Sigmoid colon (tissue), 7 donors: ENCODE measurements around the gene PRDM10. TPM values are rescaled to one million over a fixed set of nuclear protein-coding genes. Genes with fewer than 3 reads are reported as not detected.
A peak's percentile ranks its signal among the peaks of the same experiment; 100 is the strongest.

Source experiments
- DNase-seq: peaks from one replicate; pipeline ENCODE4 v3.0.0-alpha.2; 2019
- H3K27ac ChIP-seq, 4 donors: fragments of 200-600 bp; sonication (generic); one replicate each; pipeline ENCODE4 v1.5.1; 2016 to 2019; ENCODE audit warnings: mild to moderate bottlenecking in 1 of 4
- H3K27me3 ChIP-seq, 3 donors: fragments of 200-600 bp; sonication (generic); one replicate each; pipeline ENCODE4 v1.5.1; 2019; ENCODE audit warnings: mild to moderate bottlenecking in 1 of 3
- H3K36me3 ChIP-seq, 4 donors: fragments of 200-600 bp; sonication (generic); one replicate each; pipeline ENCODE4 v1.5.1; 2016 to 2019
- H3K4me1 ChIP-seq, 4 donors: fragments of 200-600 bp; sonication (generic); one replicate each; pipeline ENCODE4 v1.5.1; 2017 to 2019
- H3K4me3 ChIP-seq, 4 donors: fragments of 200-600 bp; sonication (generic); one replicate each; pipeline ENCODE4 v1.5.1; 2017 to 2019; ENCODE audit warnings: mild to moderate bottlenecking in 2 of 4, moderate library complexity in 1 of 4
- H3K9me3 ChIP-seq, 4 donors: fragments of 200-600 bp in 3 of 4; sonication (generic) in 3 of 4; one replicate each; pipeline versions ENCODE4 v1.5.1 to v1.6.1; 2013 to 2019
- CTCF ChIP-seq, 4 experiments: fragments of 450-650 bp in 3 of 4; fragments of 200-600 bp in 1 of 4; IDR thresholded peaks; one replicate each; pipeline ENCODE4 v1.5.1; 2016 to 2019; ENCODE audit warnings: antibody characterized with exemption in 4 of 4, mild to moderate bottlenecking in 3 of 4, moderate library complexity in 2 of 4
- EP300 ChIP-seq, 4 donors: sonication (generic); formaldehyde crosslinking; IDR thresholded peaks; one replicate each; pipeline ENCODE4 v1.6.1; 2017; ENCODE audit warnings: antibody characterized with exemption in 4 of 4
- POLR2A ChIP-seq, 2 donors: fragments of 450-650 bp; IDR thresholded peaks; one replicate each; pipeline ENCODE4 v1.6.1; 2016; ENCODE audit warnings: antibody characterized with exemption in 2 of 2, mild to moderate bottlenecking in 2 of 2, moderate library complexity in 2 of 2
- POLR2AphosphoS5 ChIP-seq, 4 donors: sonication (generic); formaldehyde crosslinking; IDR thresholded peaks; one replicate each; pipeline ENCODE4 v1.6.1; 2017; ENCODE audit warnings: antibody characterized with exemption in 4 of 4
- WGBS, 2 donors: extraction: QIAGEN DNeasy Blood & Tissue Kit; methylation state at CpG; one replicate each; pipeline ENCODE4 v1.1.7; 2013; 5-methylcytosine and 5-hydroxymethylcytosine counted together
- intact Hi-C: fragments of 100-400 bp; cut with DNase I; formaldehyde crosslinking; loops from one replicate; pipeline ENCODE4 v1.15.1; 2023
- polyA plus RNA-seq, 3 donors: library from polyadenylated mRNA; stranded (reverse); fragments of 200-250 nt; gene quantifications; one replicate each; pipeline ENCODE4 v1.2.3, GENCODE V29; 2013
- total RNA-seq, 4 donors: library from RNA; depleted of rRNA; stranded (reverse); fragments of >200 nt; gene quantifications; one replicate each; pipeline ENCODE4 v1.1.0, GENCODE V29; 2016
- donor health status: healthy with polysubstance abuse.
- donor health status: Bipolar disorder and iron deficiency.
- donor health status: healthy.

PRDM10 gene
- total and polyA plus RNA-seq, 7 donors: 1.8 to 11.9 (median 6.3) TPM

GRCh38 chr11:129894278-129895125 is 108.1 kb downstream of the PRDM10 start:
- Histone ChIP-seq H3K9me3 (no peaks in the 10 kb centered on the region), H3K27ac (peak overlapping the region; percentile 78 to 87 (median 84)), H3K36me3 (peaks cover 0 to 38% (median 5%) of the 10 kb centered on the region in 4 donors), H3K4me1 (peaks cover 0 to 21% (median 16%) of the 10 kb centered on the region in 4 donors), H3K4me3 (peak overlapping the region; percentile 79 to 95 (median 91)), H3K27me3 (no peaks in the 10 kb centered on the region)
- intact Hi-C loops: loop anchor here (10.0 kb wide), 1 partner anchor 110 kb away; the partner anchor contains the start of gene PRDM10
- no peak for DNase-seq
- 19 to 24% methylated on average over 13 of the region's 13 CpGs for WGBS, 2 donors
- no peak for TF ChIP-seq EP300 (IDR thresholded peaks at IDR 0.05)
- TF ChIP-seq POLR2A (IDR thresholded peaks at IDR 0.05): no peak
- TF ChIP-seq POLR2AphosphoS5 (IDR thresholded peaks at IDR 0.05): no peak
- TF ChIP-seq CTCF (IDR thresholded peaks at IDR 0.05): no peak

GRCh38 chr11:129888451-129888850 is 114.2 kb downstream of the PRDM10 start:
- 76 to 91% methylated on average over 5 of the region's 5 CpGs for WGBS, 2 donors
- TF ChIP-seq POLR2A (IDR thresholded peaks at IDR 0.05) (no peak), POLR2AphosphoS5 (IDR thresholded peaks at IDR 0.05) (no peak)
- Histone ChIP-seq H3K27me3 (no peaks in the 10 kb centered on the region), H3K4me3 (no peak overlapping the region), H3K9me3 (no peaks in the 10 kb centered on the region), H3K36me3 (peaks cover 30 to 99% (median 58%) of the 10 kb centered on the region in 4 donors), H3K27ac (no peak overlapping the region), H3K4me1 (no peaks in the 10 kb centered on the region)
- intact Hi-C loops: no loop called here
- no peak for DNase-seq

DNA sequence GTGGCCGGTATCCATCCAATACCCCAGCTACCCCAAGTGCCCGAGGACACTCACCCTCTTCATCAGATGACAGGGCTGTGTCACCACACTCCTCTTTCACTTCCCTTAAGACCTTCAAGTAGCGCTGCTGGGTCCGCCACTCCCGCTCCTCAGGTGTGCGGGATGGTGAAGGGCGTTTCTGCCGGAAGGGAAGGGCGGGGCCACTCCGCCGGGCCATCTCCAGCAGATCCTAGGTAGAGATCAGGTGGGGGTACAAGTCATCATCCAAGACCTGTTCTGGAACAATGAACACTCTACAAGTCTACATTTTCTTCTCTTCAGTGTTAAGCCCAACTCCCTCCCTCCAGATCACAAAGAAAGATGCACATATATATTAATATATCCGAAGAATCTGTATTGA is 117.3 kb downstream of the PRDM10 start:
- 95 to 96% methylated on average over 12 of the region's 12 CpGs for WGBS, 2 donors
- Histone ChIP-seq H3K4me1 (no peaks in the 10 kb centered on the region), H3K27ac (no peak overlapping the region), H3K4me3 (no peak overlapping the region), H3K27me3 (no peaks in the 10 kb centered on the region), H3K36me3 (peaks cover 48 to 100% (median 83%) of the 10 kb centered on the region in 4 donors), H3K9me3 (no peaks in the 10 kb centered on the region)
- DNase-seq: no peak
- TF ChIP-seq CTCF (IDR thresholded peaks at IDR 0.05) (no peak), EP300 (IDR thresholded peaks at IDR 0.05) (no peak), POLR2A (IDR thresholded peaks at IDR 0.05) (no peak), POLR2AphosphoS5 (IDR thresholded peaks at IDR 0.05) (no peak)
- intact Hi-C loops: no loop called here

GRCh38 chr11:129884581-129884980 is 118.1 kb downstream of the PRDM10 start:
- Histone ChIP-seq H3K36me3 (peaks cover 48 to 100% (median 90%) of the 10 kb centered on the region in 4 donors), H3K9me3 (no peaks in the 10 kb centered on the region), H3K4me3 (no peak overlapping the region), H3K27ac (no peak overlapping the region), H3K4me1 (no peaks in the 10 kb centered on the region), H3K27me3 (no peaks in the 10 kb centered on the region)
- 92 to 95% methylated on average over 8 of the region's 8 CpGs for WGBS, 2 donors
- no peak for DNase-seq
- intact Hi-C loops: no loop called here
- TF ChIP-seq CTCF (IDR thresholded peaks at IDR 0.05) (no peak), POLR2AphosphoS5 (IDR thresholded peaks at IDR 0.05) (no peak), POLR2A (IDR thresholded peaks at IDR 0.05) (no peak), EP300 (IDR thresholded peaks at IDR 0.05) (no peak)

DNA sequence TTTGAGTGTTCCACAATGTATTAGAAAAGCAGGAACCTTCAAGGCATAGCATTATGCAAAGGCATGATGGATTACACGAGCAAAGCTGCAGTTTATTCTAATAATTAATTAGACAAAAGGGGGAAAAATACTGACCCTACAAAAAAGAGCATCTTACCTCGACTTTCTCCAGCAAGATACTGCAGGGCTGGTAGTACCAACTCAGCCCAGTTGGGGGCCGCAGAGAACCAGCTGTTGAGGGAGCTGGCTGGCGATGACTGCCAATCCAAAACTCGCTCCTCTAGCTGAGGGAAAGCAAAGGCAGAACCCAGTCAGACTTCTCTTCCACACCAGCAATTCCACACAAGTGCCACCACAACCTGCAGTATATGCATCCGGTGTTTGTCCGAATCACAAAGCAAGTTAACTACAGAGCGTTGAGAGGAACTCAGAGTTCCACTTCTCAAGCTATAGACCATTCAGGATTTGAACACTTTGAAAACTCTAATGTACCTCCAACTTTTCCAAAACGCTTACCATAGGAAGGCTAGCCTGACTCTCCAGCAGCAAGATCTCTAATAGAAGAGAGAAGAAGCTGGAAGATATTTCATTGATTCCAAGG is 121.0 kb downstream of the PRDM10 start:
- TF ChIP-seq CTCF (IDR thresholded peaks at IDR 0.05) (peak in 1 of 4 experiments; percentile 8), EP300 (IDR thresholded peaks at IDR 0.05) (no peak), POLR2A (IDR thresholded peaks at IDR 0.05) (no peak), POLR2AphosphoS5 (IDR thresholded peaks at IDR 0.05) (no peak)
- WGBS, 2 donors: 73 to 81% methylated on average over 9 of the region's 9 CpGs
- intact Hi-C loops: no loop called here
- H3K9me3 ChIP-seq: no peaks in the 10 kb centered on the region
- H3K36me3 ChIP-seq: peaks cover 53 to 100% (median 90%) of the 10 kb centered on the region in 4 donors
- no peak for DNase-seq
- H3K4me3 ChIP-seq: no peak overlapping the region
- H3K27ac ChIP-seq: no peak overlapping the region
- H3K4me1 ChIP-seq: no peaks in the 10 kb centered on the region
- H3K27me3 ChIP-seq: no peaks in the 10 kb centered on the region
